ENCODE results near the gene KCNMA1.

The KCNMA1 gene

GRCh38 chr10:77553966-77554365, 83.6 kb downstream of the KCNMA1 start:
- DNase-seq: no peak

GRCh38 chr10:77553311-77553710, 84.3 kb downstream of the KCNMA1 start:
- DNase-seq: no peak

- DNase-seq: no peak
Observed at GRCh38 chr10:77552252-77552651, 85.4 kb downstream of the KCNMA1 start.

DNA sequence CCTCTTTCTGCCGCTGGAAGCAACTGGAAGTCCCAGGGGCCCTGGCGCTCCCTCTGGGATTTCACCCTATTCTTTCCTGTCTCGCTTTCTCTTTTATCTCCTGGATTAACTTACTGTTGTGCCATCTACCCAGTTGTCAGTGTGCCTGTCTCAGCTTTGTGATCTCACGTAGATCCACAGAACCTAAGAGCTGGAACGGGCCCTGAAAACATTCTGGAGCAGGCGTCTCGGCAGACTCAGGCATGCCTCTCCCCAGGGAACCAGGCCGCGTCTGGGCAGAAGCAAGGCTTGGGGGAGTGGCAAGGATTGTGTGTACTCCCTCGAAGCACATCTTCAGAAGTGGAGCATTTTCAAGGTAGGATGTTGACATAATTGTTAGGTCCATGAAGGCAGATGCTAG, 87.2 kb downstream of the KCNMA1 start:
- no peak for DNase-seq

- DNase-seq: no peak
Observed at GRCh38 chr10:77548671-77549070, 88.9 kb downstream of the KCNMA1 start.

GRCh38 chr10:77548157-77548556, 89.5 kb downstream of the KCNMA1 start:
- DNase-seq: no peak

DNA sequence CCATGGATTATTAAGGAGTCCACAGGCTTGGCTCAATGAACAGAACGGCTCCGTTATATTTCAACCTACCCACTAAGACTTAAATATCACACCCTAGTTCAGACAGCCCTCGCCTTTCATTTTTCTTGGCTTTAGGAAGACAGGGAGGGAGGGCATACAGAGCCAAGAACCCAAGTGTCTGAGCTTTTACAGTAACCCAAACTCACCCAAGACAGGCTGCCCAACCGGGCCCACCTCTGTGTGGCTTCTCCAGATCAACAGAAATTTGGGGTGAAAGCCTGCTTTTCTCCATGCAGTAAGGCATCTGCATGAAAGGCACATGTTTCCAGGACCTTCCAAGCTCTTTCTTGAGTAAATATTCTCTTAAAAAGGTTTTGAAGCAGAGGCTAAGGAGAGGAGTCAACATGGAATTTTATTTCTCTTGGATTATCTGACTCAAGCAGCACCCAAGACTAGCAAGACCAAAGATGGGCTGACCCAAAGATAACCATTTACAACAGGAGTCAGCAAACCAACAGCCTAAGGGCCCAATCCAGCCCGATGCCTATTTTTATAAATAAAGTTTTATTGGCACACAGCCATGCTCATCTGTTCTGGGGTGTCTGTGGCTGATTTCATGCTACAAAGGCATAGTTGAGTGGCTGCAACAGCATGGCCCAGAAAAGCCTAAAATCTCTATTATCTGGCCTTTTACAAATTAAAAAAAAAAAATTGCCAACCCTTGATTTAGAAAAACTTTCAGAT, 90.1 kb downstream of the KCNMA1 start:
- DNase-seq: no peak

GRCh38 chr10:77546042-77546441, 91.6 kb downstream of the KCNMA1 start:
- DNase-seq: no peak

- no peak for DNase-seq
Observed at GRCh38 chr10:77545585-77545984, 92.0 kb downstream of the KCNMA1 start.

DNA sequence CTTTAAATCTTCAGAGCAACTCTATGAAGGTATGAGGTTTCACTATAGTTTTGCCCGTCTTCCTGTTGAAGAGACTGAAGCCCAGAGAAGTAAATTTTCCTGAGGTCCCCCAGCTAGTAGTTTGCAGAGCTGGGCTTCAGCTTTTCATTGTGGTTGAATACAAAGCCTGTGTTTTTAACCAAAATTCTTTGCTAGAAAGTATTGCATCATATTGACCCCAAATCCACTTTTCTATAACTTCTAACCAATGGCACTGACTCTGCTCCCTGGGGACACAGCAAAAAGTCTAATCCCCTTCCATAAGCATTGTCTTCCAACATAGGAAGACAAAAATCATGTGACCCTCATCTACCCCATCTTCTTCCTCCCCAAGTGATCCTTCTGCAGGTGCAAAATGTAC, 93.0 kb downstream of the KCNMA1 start:
- no peak for DNase-seq

DNA sequence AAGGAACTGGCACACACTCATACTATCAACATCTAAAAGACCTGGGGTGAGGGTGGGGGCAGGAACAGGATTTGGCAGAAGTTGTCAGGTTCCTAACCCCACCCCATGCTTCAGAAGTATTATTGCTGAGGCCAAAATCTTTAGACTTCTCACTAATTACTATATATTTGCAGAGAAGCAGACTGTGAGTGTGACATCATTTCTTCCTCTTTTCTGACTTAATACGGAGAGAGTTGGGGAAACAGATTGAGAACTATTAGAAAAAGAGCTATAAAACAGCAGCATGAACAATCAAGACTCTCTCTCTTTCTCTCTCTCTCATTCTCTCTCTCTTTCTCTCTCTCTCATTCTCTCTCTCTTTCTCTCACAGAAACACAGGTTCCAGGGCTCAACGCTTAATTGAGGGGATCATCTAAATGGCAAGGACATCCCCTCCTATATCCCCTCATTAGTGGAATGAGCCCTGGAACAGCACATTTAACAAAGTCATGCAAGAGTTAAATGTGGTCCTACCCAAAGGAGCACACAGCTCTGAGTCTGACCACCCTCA, 94.8 kb downstream of the KCNMA1 start:
- DNase-seq: no peak

DNA sequence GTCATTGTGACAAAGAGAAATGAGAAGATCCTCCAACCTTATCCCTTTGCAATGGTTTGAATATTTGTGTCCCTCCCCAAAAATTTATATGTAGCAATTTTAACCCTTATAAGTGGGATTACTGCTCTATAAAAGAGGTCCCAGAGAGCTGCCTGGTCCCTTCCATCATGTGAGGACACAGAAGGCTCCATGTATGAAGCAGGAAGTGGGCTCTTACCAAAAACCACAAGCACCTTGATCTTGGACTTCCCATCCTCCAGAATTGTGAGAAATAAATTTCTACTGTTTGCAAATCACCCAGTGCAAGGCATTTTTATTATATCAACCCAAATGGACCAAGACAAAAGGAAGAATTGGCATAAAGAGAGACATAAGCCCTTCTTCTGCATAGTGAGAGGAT, 95.7 kb downstream of the KCNMA1 start:
- DNase-seq: no peak

- no peak for DNase-seq
Observed at GRCh38 chr10:77541247-77541646, 96.4 kb downstream of the KCNMA1 start.

GRCh38 chr10:77539147-77539935, 98.3 kb downstream of the KCNMA1 start:
- DNase-seq: no peak

DNA sequence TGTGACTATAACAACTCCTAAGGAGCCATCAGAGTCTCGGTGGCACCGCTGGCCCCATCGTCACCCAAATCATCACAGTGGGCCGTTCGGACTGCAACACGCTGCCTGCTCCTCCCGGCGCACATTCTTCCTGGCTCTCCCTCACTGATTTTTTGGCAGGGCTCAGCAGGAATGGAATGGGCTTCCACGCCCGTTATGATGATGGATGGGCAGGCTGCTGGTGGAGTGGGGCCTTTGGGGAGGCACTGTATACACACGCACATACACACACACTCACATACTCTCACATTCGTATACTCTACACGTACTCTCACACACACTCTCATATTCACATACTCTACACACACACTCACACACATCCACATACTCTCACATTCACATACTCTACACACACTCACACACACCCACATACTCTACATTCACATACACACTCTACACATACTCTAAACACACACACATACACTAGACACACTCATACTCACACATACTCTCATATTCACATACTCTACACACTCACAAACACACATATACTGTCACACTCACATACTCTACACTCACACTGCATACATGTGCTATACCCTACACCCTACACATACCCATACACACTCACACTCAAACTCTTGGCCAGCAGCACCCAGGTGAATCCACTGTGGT, 99.8 kb downstream of the KCNMA1 start:
- DNase-seq: no peak

DNA sequence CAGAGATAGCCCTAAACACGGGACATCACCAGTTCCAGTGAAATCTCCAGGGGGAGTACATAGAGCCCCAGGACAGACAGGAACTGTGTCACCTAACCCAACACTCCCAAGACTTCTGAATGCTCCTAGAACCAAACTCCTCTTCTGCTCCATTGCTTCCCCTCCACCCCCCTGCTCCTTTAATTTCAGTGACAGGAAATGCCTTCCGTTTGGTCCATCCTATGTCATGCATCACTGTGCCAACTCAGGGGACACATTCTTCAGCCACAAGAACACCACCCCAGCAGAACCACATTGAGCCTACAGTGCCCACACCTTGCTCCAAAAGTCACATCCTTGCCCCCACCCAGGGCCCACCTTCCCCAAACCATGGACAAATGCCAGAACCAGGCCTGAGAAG, 100.5 kb downstream of the KCNMA1 start:
- DNase-seq: no peak

- no peak for DNase-seq
Observed at GRCh38 chr10:77533887-77534278, 103.7 kb downstream of the KCNMA1 start.

- DNase-seq: no peak
Observed at GRCh38 chr10:77533146-77533886, 104.3 kb downstream of the KCNMA1 start.

GRCh38 chr10:77532068-77532467, 105.5 kb downstream of the KCNMA1 start:
- no peak for DNase-seq

GRCh38 chr10:77531441-77532001, 106.1 kb downstream of the KCNMA1 start:
- DNase-seq: no peak

- DNase-seq: no peak
Observed at GRCh38 chr10:77530011-77530410, 107.6 kb downstream of the KCNMA1 start.

- no peak for DNase-seq
Observed at GRCh38 chr10:77529050-77529576, 108.5 kb downstream of the KCNMA1 start.
